PC-9 (cell line): ENCODE measurements around the gene COPZ1. TPM values are rescaled to one million over a fixed set of nuclear protein-coding genes. Genes with fewer than 3 reads are reported as not detected.

Experiments
- BruUV-seq: library from RNA; stranded (reverse); fragments of 400-500 nt; replicated peaks from 2 replicates; lab custom pipeline; 2021; lab: Mats Ljungman, UMichigan
- CTCF ChIA-PET: fragments of 300-600 bp; sonication (Branson Sonifier 250); formaldehyde crosslinking; loops from one replicate; lab custom pipeline; 2022; ENCODE audit warnings: antibody characterized with exemption; lab: Charles Lee
- POLR2A ChIA-PET: fragments of 300-600 bp; sonication (Branson Sonifier 250); formaldehyde crosslinking; loops from one replicate; lab custom pipeline; 2022; ENCODE audit warnings: antibody characterized with exemption; ENCODE audit not compliant: unreplicated experiment; lab: Charles Lee
- DNase-seq, 2 experiments: peaks; one replicate each; pipeline versions ENCODE4 v3.0.0 to v3.0.0-alpha.2; 2015 to 2022; ENCODE audit warnings: mixed read lengths in 1 of 2
- H2AFZ ChIP-seq: fragments of 200-600 bp; sonication (generic); 2 replicates; pipeline ENCODE4 v1.8.1; 2017; ENCODE audit warnings: antibody characterized with exemption
- H3F3A ChIP-seq: fragments of 200-600 bp; sonication (generic); 2 replicates; pipeline ENCODE4 v1.8.1; 2017; ENCODE audit warnings: antibody characterized with exemption, mild to moderate bottlenecking, low read depth; ENCODE audit not compliant: insufficient read depth
- H3K27ac ChIP-seq: fragments of 200-600 bp; sonication (generic); 2 replicates; pipeline ENCODE4 v1.6.1; 2016; ENCODE audit warnings: mixed run types
- H3K27me3 ChIP-seq: fragments of 200-600 bp; sonication (generic); 2 replicates; pipeline ENCODE4 v1.6.1; 2016; ENCODE audit warnings: low read depth, mixed run types; ENCODE audit not compliant: insufficient read depth
- H3K36me3 ChIP-seq: fragments of 200-600 bp; sonication (generic); 2 replicates; pipeline ENCODE4 v1.6.1; 2016; ENCODE audit warnings: low read depth, mixed run types
- H3K4me1 ChIP-seq: fragments of 200-600 bp; sonication (generic); replicated peaks from 2 replicates; pipeline ENCODE4 v1.6.1; 2016; ENCODE audit warnings: mixed run types; ENCODE audit not compliant: insufficient read depth
- H3K4me2 ChIP-seq: fragments of 200-600 bp; sonication (generic); 2 replicates; pipeline ENCODE4 v1.6.1; 2017; ENCODE audit warnings: mixed run types
- H3K4me3 ChIP-seq: fragments of 200-600 bp; sonication (generic); 2 replicates; pipeline ENCODE4 v1.6.1; 2016; ENCODE audit warnings: mixed run types
- H3K79me2 ChIP-seq: fragments of 200-600 bp; sonication (generic); 2 replicates; pipeline ENCODE4 v1.6.1; 2017; ENCODE audit warnings: low read depth, mixed run types
- H3K9me2 ChIP-seq: fragments of 200-600 bp; sonication (generic); 2 replicates; pipeline ENCODE4 v1.8.1; 2017; ENCODE audit warnings: mild to moderate bottlenecking; ENCODE audit not compliant: insufficient read depth
- H3K9me3 ChIP-seq: fragments of 200-600 bp; sonication (generic); 2 replicates; pipeline ENCODE4 v1.8.1; 2016; ENCODE audit warnings: low read depth; ENCODE audit not compliant: insufficient read depth
- H4K20me1 ChIP-seq: fragments of 200-600 bp; sonication (generic); 2 replicates; pipeline ENCODE4 v1.8.1; 2017; ENCODE audit not compliant: insufficient read depth
- CTCF ChIP-seq: fragments of 200-600 bp; sonication (generic); conservative IDR thresholded peaks from 2 replicates; pipeline ENCODE4 v1.6.1; 2017; ENCODE audit warnings: mixed run types, antibody characterized with exemption, mild to moderate bottlenecking, moderate library complexity
- EZH2 ChIP-seq: fragments of 200-600 bp; sonication (generic); IDR thresholded peaks from 2 replicates; pipeline ENCODE4 v1.8.0; 2017; ENCODE audit warnings: antibody characterized with exemption, low read depth
- intact Hi-C: fragments of 100-400 bp; cut with micrococcal nuclease; formaldehyde crosslinking; loops from one replicate; pipeline ENCODE4 v1.10.0; 2022; ENCODE audit not compliant: unreplicated experiment
- total RNA-seq: library from RNA; stranded (reverse); gene quantifications from 2 replicates; pipeline ENCODE4 v1.2.3, GENCODE V29; 2021

The COPZ1 gene
- total RNA-seq, 1 experiment from 2014 or later: 232 TPM

DNA sequence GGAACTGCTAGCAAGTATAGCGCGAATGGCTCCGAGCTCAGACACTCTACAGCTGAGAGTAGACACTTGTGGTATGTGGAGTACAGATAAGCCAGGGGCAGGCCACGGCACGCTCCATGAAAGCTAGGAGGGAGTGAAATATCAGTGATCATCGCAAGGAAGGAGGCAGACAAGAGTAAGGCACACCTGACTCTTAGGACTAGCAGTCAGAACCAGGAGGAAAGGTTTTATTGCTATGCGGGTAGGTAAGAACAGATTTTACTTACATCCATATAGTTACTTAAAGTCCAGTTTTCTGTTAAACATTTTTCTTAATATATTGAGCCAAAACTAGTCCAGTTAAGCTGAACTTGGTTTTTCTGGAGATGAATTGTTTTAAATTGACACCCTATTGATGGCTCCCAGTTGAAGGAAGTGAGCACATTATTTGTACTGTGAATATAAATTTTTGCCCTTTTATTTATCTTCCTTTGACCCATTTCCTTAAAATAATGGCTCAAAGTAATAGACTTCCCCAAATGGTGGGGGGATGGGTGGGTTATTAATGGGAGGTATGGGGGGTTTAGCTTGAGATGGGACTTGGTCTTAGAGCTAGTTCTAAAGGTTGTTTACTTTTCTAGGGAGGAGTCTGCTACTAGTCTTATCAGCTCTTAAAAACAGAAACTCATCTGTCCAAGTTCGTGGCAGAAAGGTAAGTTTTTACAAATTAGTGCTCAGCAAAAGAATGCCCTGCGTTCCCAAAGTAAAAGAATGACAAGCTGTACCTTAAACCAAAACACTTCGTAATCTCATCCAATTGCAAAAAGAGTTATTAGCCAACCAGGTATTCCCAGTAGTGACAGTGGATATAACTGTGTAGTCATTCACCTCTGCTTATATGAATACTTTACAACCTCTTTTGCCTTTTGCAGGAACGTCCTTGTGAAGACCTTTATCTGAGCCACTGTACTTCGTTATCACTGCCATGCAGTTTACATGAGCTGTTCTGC lies 38.6 kb upstream of the COPZ1 start:
- TF ChIP-seq CTCF: no peak
- no peak for TF ChIP-seq EZH2
- intact Hi-C loops: no loop called here
- Histone ChIP-seq H3K79me2 (peaks cover 40% of the 10 kb centered on the region), H3K9me2 (no peaks in the 10 kb centered on the region), H3K27me3 (no peaks in the 10 kb centered on the region), H2AFZ (no peak overlapping the region), H3K4me2 (peak overlapping the region; percentile 41), H3K9me3 (no peaks in the 10 kb centered on the region), H3K4me1 (peaks cover 34% of the 10 kb centered on the region), H3K36me3 (peaks cover 59% of the 10 kb centered on the region), H4K20me1 (peaks cover 67% of the 10 kb centered on the region), H3K27ac (peak overlapping the region; percentile 36), H3F3A (peaks cover 90% of the 10 kb centered on the region), H3K4me3 (no peak overlapping the region; the same call in 1 of the 2 replicates)
- DNase-seq: no peak
- BruUV-seq: no TSS peak
- ChIA-PET CTCF (interaction anchor here (1.5 kb wide), 1 partner anchor 38 kb away, joined by 5 read pairs; no protein-coding TSS in a partner anchor), POLR2A (interaction anchor here (0.7 to 0.8 kb wide), 2 partner anchors 18 to 39 kb away, joined by 5 to 10 read pairs; partner anchors contain the start of gene COPZ1)

GRCh38 chr12:54287261-54288157 lies 37.4 kb upstream of the COPZ1 start:
- Histone ChIP-seq H3F3A (peaks cover 78% of the 10 kb centered on the region), H4K20me1 (peaks cover 55% of the 10 kb centered on the region), H3K27me3 (no peaks in the 10 kb centered on the region), H3K9me3 (no peaks in the 10 kb centered on the region), H3K4me2 (no peak overlapping the region), H3K4me1 (peaks cover 30% of the 10 kb centered on the region), H3K79me2 (peaks cover 29% of the 10 kb centered on the region), H3K4me3 (no peak overlapping the region), H3K9me2 (no peaks in the 10 kb centered on the region), H2AFZ (no peak overlapping the region), H3K36me3 (peaks cover 48% of the 10 kb centered on the region), H3K27ac (peak overlapping the region; percentile 19)
- no TSS peak for BruUV-seq
- no peak for DNase-seq
- ChIA-PET CTCF (interaction anchor here (1.5 kb wide), 1 partner anchor 37 kb away, joined by 5 read pairs; no protein-coding TSS in a partner anchor), POLR2A (interaction anchor here (0.7 to 0.8 kb wide), 2 partner anchors 16 to 37 kb away, joined by 5 to 10 read pairs; partner anchors contain the start of gene COPZ1)
- TF ChIP-seq EZH2: no peak
- TF ChIP-seq CTCF: no peak
- intact Hi-C loops: no loop called here
